CD4-positive, CD25-positive, alpha-beta regulatory T cell (primary cell): ENCODE results near the gene PARP3. TPM values are rescaled to one million over a fixed set of nuclear protein-coding genes. Genes with fewer than 3 reads are reported as not detected.

Source experiments
- ATAC-seq, 2 donors: fragments of 150-1000 bp; cut with Tn5 transposase; one replicate each; pipeline ENCODE4 v1.10.0; 2021; ENCODE audit warnings: low read depth in 2 of 2, moderate number of reproducible peaks in 2 of 2, moderate library complexity in 1 of 2
- DNase-seq, 3 donors: peaks; one replicate each; pipeline versions ENCODE4 v3.0.0 to v3.0.0-alpha.2; 2012 to 2022; ENCODE audit warnings: mixed read lengths in 1 of 3
- H3K27ac ChIP-seq: one replicate; pipeline ENCODE4 v1.7.0; 2013; ENCODE audit warnings: mild to moderate bottlenecking, low read length; ENCODE audit not compliant: insufficient read depth, poor library complexity, severe bottlenecking
- H3K27me3 ChIP-seq: one replicate; pipeline ENCODE4 v1.7.0; 2013; ENCODE audit warnings: low read length; ENCODE audit not compliant: control insufficient read depth, insufficient read depth
- H3K36me3 ChIP-seq: one replicate; pipeline ENCODE4 v1.7.0; 2013; ENCODE audit warnings: mild to moderate bottlenecking, low read length, moderate library complexity; ENCODE audit not compliant: control insufficient read depth, insufficient read depth
- H3K4me1 ChIP-seq: 2 replicates; pipeline ENCODE4 v1.7.0; 2013; ENCODE audit warnings: mild to moderate bottlenecking, low read length; ENCODE audit not compliant: insufficient read depth, control insufficient read depth, poor library complexity, severe bottlenecking
- H3K4me3 ChIP-seq: one replicate; pipeline ENCODE4 v1.7.0; 2013; ENCODE audit warnings: low read depth, mild to moderate bottlenecking, low read length, moderate library complexity
- H3K9me3 ChIP-seq, 2 experiments: 1 replicate in 1 of 2; 2 replicates in 1 of 2; pipeline ENCODE4 v1.7.0; 2013; ENCODE audit warnings: low read length in 2 of 2, mild to moderate bottlenecking in 1 of 2, moderate library complexity in 1 of 2; ENCODE audit not compliant: control insufficient read depth in 2 of 2
- H3K27ac Mint-ChIP-seq, 3 donors: one replicate each; pipeline ENCODE4 v1.8.0; 2020 to 2022; ENCODE audit warnings: mild to moderate bottlenecking in 3 of 3, mixed read lengths in 3 of 3, moderate library complexity in 2 of 3
- H3K27me3 Mint-ChIP-seq: one replicate; pipeline ENCODE4 v1.8.0; 2022; ENCODE audit warnings: mild to moderate bottlenecking, mixed read lengths
- H3K36me3 Mint-ChIP-seq: one replicate; pipeline ENCODE4 v1.8.0; 2020; ENCODE audit warnings: mixed read lengths
- H3K4me1 Mint-ChIP-seq, 4 donors: one replicate each; pipeline ENCODE4 v1.8.0; 2020 to 2022; ENCODE audit warnings: mixed read lengths in 4 of 4, mild to moderate bottlenecking in 1 of 4
- H3K4me3 Mint-ChIP-seq, 4 donors: one replicate each; pipeline ENCODE4 v1.8.0; 2020 to 2022; ENCODE audit warnings: mild to moderate bottlenecking in 4 of 4, mixed read lengths in 4 of 4, moderate library complexity in 3 of 4
- H3K9me3 Mint-ChIP-seq, 7 donors: one replicate each; pipeline ENCODE4 v1.8.0; 2020 to 2022; ENCODE audit warnings: mixed read lengths in 7 of 7, mild to moderate bottlenecking in 3 of 7, moderate library complexity in 2 of 7
- polyA plus RNA-seq, 4 donors: library from polyadenylated mRNA; unstranded; fragments of 300-500 nt; fragmentation: Illumina TruSeq; gene quantifications; one replicate each; pipeline ENCODE4 v1.2.3, GENCODE V29; 2021
- total RNA-seq: library from RNA; stranded (reverse); gene quantifications from one replicate; pipeline ENCODE4 v1.2.3, GENCODE V29; 2022

PARP3 gene
- total and polyA plus RNA-seq, 5 donors from 2014 or later: 2.9 to 6.4 (median 4.0) TPM

- Mint-ChIP-seq H3K27me3 (peaks cover 4% of the 10 kb centered on the region), H3K36me3 (peaks cover 6% of the 10 kb centered on the region), H3K4me3 (peak overlapping the region; percentile 90 to 96 (median 94)), H3K4me1 (peaks cover 0 to 44% (median 26%) of the 10 kb centered on the region in 4 donors), H3K27ac (peak overlapping the region; percentile 84 to 95 (median 85)), H3K9me3 (no peaks in the 10 kb centered on the region)
- ATAC-seq (no peak), DNase-seq (no peak)
- Histone ChIP-seq H3K27ac (peak overlapping the region; percentile 70), H3K4me1 (peaks cover 30% of the 10 kb centered on the region), H3K27me3 (no peaks in the 10 kb centered on the region), H3K36me3 (peaks cover 21% of the 10 kb centered on the region), H3K4me3 (peak overlapping the region; percentile 71), H3K9me3 (no peaks in the 10 kb centered on the region)
These were observed 733 bp upstream of the PARP3 start for GRCh38 chr3:51941463-51941797.

GRCh38 chr3:51942603-51943450 is 664 bp downstream of the PARP3 start:
- Histone ChIP-seq H3K4me1 (peaks cover 30% of the 10 kb centered on the region), H3K9me3 (no peaks in the 10 kb centered on the region), H3K27me3 (no peaks in the 10 kb centered on the region), H3K36me3 (peaks cover 7% of the 10 kb centered on the region), H3K27ac (peak overlapping the region; percentile 74), H3K4me3 (peak overlapping the region; percentile 64)
- DNase-seq (peak; percentile 25 to 79 (median 34)), ATAC-seq (no peak)
- peak overlapping the region; percentile 90 to 96 (median 94) for H3K4me3 Mint-ChIP-seq
- peaks cover 3% of the 10 kb centered on the region for H3K36me3 Mint-ChIP-seq
- no peaks in the 10 kb centered on the region for H3K9me3 Mint-ChIP-seq
- peak overlapping the region; percentile 77 to 94 (median 84) for H3K27ac Mint-ChIP-seq
- peaks cover 4% of the 10 kb centered on the region for H3K27me3 Mint-ChIP-seq
- peaks cover 0 to 44% (median 26%) of the 10 kb centered on the region in 4 donors for H3K4me1 Mint-ChIP-seq

- DNase-seq: no peak
- H3K27ac Mint-ChIP-seq: peak overlapping the region in 1 of 3 donors; percentile 94
- no peaks in the 10 kb centered on the region for H3K36me3 ChIP-seq
These were observed 1.6 kb downstream of the PARP3 start for GRCh38 chr3:51943451-51944391.

GRCh38 chr3:51944451-51945021 is 2.4 kb downstream of the PARP3 start:
- no peaks in the 10 kb centered on the region for H3K9me3 Mint-ChIP-seq
- H3K27ac Mint-ChIP-seq: peak overlapping the region in 1 of 3 donors; percentile 81
- Histone ChIP-seq H3K4me3 (no peak overlapping the region), H3K27ac (no peak overlapping the region), H3K27me3 (no peaks in the 10 kb centered on the region), H3K36me3 (no peaks in the 10 kb centered on the region), H3K9me3 (no peaks in the 10 kb centered on the region), H3K4me1 (peaks cover 30% of the 10 kb centered on the region)
- ATAC-seq (no peak), DNase-seq (no peak)
- H3K36me3 Mint-ChIP-seq: peaks cover 7% of the 10 kb centered on the region
- H3K4me3 Mint-ChIP-seq: peak overlapping the region in 1 of 4 donors; percentile 48
- H3K27me3 Mint-ChIP-seq: peaks cover 4% of the 10 kb centered on the region
- peaks cover 0 to 37% (median 21%) of the 10 kb centered on the region in 4 donors for H3K4me1 Mint-ChIP-seq

More at GRCh38 chr3:51943451-51944391, 1.6 kb downstream of the PARP3 start:
- ATAC-seq: no peak
- Mint-ChIP-seq H3K36me3 (peaks cover 7% of the 10 kb centered on the region), H3K4me1 (peaks cover 0 to 43% (median 26%) of the 10 kb centered on the region in 4 donors), H3K9me3 (no peaks in the 10 kb centered on the region), H3K27me3 (peaks cover 4% of the 10 kb centered on the region), H3K4me3 (peak overlapping the region in 2 of 4 donors; percentile 61 to 95)
- H3K9me3 ChIP-seq: no peaks in the 10 kb centered on the region
- H3K27ac ChIP-seq: peak overlapping the region; percentile 74
- H3K27me3 ChIP-seq: no peaks in the 10 kb centered on the region
- peaks cover 30% of the 10 kb centered on the region for H3K4me1 ChIP-seq
- H3K4me3 ChIP-seq: no peak overlapping the region

- peaks cover 7% of the 10 kb centered on the region for H3K36me3 Mint-ChIP-seq
- ATAC-seq: no peak
- no peaks in the 10 kb centered on the region for H3K9me3 Mint-ChIP-seq
- H3K4me1 Mint-ChIP-seq: peaks cover 0 to 30% (median 18%) of the 10 kb centered on the region in 4 donors
- Histone ChIP-seq H3K36me3 (no peaks in the 10 kb centered on the region), H3K4me3 (no peak overlapping the region), H3K9me3 (no peaks in the 10 kb centered on the region), H3K27ac (no peak overlapping the region), H3K4me1 (peaks cover 27% of the 10 kb centered on the region), H3K27me3 (no peaks in the 10 kb centered on the region)
- no peak for DNase-seq
- peak overlapping the region in 1 of 4 donors; percentile 66 for H3K4me3 Mint-ChIP-seq
- peaks cover 4% of the 10 kb centered on the region for H3K27me3 Mint-ChIP-seq
- no peak overlapping the region for H3K27ac Mint-ChIP-seq
These were observed 3.1 kb downstream of the PARP3 start for GRCh38 chr3:51945031-51945840.

GRCh38 chr3:51945926-51946705 is 4.0 kb downstream of the PARP3 start:
- Histone ChIP-seq H3K36me3 (no peaks in the 10 kb centered on the region), H3K27me3 (no peaks in the 10 kb centered on the region), H3K4me1 (peaks cover 18% of the 10 kb centered on the region), H3K4me3 (no peak overlapping the region), H3K9me3 (no peaks in the 10 kb centered on the region), H3K27ac (no peak overlapping the region)
- Mint-ChIP-seq H3K9me3 (no peaks in the 10 kb centered on the region), H3K27ac (peak overlapping the region in 1 of 3 donors; percentile 75), H3K4me1 (peaks cover 0 to 23% (median 10%) of the 10 kb centered on the region in 4 donors), H3K36me3 (peaks cover 7% of the 10 kb centered on the region), H3K4me3 (peak overlapping the region in 1 of 4 donors; percentile 66), H3K27me3 (peaks cover 4% of the 10 kb centered on the region)
- ATAC-seq (no peak), DNase-seq (no peak)
